HG03025 (cell line): ENCODE data around the gene TNRC6A.
"Not testable (repeated sequence)": the region's sequence is repeated elsewhere in the genome, so short reads cannot be mapped to it uniquely, and the experiment has no call there.

Source experiments
- ATAC-seq: cut with Tn5 transposase; IDR thresholded peaks from one replicate; pipeline ENCODE4 v1.9.1; 2021; ENCODE audit warnings: mild to moderate bottlenecking, moderate library complexity; ENCODE audit not compliant: unreplicated experiment, low FRiP score

The TNRC6A gene

DNA sequence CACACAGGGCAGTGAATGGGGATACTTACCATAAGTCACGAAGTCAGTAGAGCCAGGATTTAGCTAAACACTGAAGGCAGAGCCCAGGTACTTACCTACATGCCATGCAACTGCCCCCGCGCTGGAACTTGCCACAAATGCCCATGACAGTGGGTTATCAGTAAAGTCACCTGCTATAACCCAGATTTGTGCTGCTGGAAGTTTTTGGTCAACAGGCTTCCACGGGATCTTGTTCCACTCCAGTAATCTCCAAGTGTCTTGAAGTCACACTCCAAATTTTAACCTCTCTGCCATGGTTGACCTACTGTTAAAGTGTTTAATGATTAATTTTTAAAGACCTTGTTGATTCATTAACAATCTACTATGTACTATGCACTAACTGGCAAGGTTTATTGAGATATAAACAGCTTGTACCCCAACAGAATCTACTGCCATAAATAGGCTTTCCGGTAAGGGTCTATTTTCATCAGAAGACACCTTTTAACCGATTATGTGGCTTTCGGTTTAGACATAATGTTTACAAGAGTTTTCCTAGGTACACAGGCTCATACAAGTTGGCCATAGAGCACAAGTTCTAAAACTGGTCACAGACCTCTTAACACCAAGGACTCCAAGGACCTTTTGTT lies 110.0 kb downstream of the TNRC6A start:
- no peak for ATAC-seq

DNA sequence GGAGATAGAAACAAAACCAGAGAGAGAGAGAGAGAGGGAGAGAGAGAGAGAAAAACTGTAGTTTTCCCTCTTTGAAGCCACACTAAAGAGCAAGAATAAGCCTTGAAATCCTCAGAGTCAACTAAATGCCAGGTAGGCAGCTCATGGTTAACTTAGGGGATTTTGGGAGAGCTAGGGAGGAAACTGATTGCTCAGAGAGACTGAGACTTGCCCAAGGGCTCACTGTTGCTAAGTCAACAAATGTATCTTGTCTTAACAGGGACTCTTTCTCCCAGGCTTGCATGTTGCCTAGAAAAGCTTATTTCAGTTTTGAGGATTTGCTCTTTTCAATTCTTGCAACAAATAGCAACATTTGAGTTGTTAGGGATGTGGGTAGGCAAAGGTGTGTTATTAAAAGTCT lies 111.8 kb downstream of the TNRC6A start:
- ATAC-seq = no peak

DNA sequence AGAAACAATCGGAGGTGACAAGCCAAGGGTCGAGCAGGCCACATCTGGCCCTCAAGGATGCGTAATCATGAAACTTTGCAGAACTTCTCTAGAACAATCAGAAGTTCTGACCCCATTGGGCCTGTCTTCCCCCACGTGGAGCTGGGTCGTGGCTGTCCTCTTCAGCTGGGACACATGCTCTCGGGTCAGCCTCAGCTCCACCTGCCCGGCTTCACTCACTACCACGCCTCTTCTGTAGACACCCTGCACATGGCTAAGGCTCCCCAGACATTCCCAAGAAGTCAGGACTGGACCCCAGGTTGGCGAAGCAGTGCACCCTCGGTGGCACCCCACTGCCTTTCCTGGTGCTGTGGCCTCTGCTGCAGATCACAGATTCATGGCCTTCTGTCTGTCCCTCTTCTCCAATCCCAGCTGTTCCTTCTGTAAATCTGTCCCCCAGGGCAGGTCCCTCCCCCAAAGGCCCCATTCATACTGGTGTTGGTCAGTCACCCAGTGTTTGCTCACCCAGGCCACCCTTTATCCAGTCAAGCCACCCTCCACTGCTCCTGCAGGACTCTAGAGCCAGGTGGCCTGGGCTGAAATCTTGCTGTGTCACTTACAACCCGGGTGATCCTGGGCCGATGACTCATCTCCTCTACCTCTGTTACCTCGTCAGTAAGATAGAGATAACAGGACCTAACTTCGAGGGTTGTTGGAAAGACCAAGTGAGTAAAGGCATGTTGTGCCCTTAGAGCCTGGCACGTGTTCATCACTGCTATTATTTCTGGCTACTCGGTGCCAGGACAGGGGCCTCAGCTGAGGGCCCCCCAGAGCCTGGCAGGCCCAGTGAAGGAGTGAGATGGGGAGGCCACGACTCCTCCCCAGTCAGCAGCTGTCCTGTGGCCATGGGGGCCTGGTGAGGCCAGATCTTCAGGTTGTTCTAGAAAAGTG lies 114.9 kb downstream of the TNRC6A start:
- no peak for ATAC-seq

DNA sequence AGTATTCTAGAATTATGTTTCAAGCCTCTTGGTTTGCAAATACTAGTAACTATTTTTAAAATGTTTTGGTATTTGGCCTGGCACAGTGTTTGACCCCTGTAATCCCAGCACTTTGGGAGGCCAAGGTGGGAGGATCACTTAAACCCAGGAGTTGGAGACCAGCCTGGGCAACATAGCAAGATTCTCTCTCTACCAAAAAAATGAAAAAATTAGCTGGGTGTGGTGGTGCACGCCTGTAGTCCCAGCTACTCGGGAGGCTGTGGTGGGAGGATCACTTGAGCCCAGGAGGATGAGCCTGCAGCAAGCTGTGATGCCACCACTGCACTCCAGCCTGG lies 115.5 kb downstream of the TNRC6A start:
- ATAC-seq = not testable (repeated sequence)

DNA sequence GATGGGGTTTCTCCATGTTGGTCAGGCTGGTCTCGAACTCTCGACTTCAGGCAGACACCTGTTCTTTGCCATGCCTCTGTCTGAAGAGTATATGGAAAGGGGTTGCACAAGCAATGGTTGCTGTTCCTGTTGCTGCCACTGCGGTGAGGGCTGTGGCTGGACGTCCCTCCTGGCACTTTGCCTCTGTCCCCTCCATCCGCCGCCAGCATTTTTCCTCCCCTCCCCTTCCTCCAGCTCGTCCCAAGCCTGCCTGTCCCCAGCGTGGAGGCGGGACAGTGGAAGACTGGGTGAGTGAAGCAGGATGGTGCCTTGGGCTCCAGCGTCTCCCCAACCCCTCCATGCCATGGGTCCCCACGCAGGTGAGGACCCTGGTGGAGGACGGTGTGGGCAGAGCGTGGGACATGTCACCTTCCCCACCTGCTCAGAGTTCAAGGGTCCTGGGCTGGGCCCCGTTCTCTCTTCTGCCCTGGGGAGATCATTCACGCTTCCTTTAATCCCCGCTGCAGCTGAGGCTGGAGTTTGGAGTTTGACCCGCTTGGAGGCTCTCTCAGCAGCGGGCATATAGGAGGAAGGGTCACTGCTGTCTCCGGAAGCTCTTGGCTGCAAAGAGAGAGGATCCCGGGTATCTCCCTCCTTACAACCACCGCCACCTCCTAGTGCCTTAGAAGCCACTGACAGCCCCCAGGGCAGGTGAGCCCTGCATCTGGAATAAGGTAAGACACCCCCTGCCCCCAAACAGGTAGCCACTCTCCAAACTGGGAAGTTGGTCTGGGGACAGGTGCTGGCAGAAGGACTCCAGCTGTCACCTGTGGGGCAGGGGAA lies 116.5 kb downstream of the TNRC6A start, which contains the start of gene SLC5A11:
Gene SLC5A11, plus strand, starts transcription at position 238 of the 822 bp plus-strand sequence. CDS start 12,681 bp downstream, outside the sequence.
- no peak for ATAC-seq

DNA sequence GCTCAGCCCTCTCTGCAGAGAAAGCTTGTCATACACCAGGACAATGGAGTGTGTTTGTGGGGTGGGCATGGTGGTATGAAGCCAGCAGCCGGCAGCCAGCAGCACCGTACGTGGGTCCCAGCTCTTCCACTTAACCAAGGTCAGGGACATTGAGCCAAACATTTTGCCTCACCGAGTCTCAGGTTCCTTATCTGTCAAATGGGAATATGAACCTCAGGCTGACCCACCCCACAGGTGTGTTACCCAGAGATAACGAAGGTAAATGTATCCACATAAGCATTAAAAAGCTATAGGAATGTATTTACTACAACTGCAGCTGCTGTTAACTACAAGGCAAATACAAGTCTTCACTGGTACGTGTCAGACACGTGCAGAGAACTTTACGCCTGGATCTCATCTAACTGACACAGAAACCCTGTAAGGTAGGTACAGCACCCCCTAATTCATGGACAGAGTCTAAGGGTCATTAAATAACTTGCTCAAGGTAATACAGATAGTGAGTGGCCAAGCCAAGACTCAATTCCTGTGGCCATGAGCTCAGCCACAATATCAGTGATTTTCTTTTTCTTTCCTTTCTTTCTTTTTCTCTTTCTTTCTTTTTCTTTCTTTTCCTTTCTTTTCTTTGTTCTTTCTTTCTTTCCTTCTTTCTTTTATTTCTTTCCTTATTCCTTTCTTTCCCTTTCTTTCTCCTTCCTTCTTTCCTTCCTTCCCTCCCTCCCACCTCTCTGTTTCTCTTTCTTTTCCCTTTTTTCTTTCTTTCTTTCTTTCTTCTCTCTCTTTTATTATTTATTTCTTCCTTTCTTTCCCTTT lies 117.3 kb downstream of the TNRC6A start:
- ATAC-seq = no peak

DNA sequence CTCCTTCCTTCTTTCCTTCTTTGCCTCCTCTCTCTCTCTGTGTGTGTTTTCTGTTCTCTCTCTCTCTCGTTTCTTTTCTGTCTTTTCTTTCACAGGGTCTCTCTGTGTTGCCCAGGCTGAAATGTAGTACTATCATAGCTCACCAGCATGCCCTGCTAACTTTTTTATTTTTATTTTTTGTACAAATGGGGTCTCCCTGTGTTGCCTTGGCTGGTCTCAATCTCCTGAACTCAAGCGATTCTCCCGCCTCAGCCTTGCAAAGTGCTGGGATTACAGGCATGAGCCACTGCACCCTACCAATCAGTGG lies 117.9 kb downstream of the TNRC6A start:
- ATAC-seq = no peak

DNA sequence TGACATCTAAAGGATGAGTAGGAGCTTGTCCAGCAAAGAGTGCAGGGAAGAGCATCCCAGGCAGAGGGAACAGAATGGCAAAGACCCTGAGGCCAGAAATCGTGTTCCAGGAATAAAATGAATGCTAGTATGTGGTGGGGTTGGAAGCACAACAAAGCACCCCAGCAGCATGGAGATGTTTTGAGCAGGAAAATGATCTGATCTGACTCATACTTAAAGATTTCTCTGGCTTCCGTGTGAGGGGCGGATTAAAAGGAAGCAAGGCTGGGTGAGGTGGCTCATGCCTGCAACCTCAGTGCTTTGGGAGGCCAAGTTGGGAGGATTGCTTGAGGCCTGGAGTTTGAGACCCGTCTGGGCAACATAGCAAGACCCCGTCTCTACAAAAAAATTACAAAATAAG lies 118.6 kb downstream of the TNRC6A start:
- ATAC-seq = no peak

DNA sequence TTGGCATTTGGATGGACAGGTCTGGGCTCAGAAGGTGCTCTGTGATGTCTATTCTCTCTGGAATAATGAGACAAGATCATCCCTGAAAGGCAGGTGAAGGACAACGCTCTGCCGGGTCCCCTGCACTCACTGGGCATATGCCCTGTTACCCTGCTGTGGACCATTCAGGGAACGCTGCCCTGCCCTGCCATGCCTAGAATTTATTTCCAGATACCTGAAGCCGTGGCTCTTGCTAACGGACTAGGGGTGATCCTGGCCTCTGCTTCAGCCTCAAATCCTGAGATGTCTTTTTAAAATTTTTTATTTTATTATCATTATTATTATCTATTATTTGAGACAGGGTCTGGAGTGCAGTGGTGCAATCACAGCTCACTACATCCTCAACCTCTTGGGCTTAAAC lies 120.2 kb downstream of the TNRC6A start:
- no peak for ATAC-seq

DNA sequence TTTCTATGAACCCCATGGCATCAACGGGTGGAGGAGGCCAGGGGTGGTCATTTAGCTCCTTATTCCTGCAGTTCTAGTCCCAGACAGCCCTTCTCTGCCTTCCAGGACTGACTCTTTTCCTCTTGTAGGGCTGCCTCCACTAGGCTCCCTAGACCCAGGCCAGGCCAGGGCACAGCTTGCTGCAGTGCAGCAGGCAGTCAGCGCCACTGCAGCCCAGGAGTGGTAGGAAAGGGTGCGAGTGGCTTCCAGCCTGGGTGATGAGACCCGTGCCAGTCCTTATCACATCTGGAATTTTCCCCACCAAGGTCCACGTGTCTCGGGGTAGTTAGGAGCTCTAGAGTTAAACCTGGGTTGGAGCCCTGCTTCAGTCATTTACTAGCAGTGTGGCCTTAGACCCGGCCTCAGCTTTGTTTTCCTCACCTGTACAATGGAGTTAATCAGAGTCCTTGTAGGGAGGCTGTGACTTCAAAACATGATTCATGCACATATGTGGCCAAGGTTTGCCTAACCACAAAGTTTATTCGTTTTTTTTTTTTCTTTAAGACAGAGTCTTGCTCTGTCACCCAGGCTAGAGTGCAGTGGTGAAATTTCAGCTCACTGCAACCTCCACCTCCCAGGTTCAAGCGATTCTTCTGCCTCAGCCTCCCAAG lies 121.0 kb downstream of the TNRC6A start:
- no peak for ATAC-seq

DNA sequence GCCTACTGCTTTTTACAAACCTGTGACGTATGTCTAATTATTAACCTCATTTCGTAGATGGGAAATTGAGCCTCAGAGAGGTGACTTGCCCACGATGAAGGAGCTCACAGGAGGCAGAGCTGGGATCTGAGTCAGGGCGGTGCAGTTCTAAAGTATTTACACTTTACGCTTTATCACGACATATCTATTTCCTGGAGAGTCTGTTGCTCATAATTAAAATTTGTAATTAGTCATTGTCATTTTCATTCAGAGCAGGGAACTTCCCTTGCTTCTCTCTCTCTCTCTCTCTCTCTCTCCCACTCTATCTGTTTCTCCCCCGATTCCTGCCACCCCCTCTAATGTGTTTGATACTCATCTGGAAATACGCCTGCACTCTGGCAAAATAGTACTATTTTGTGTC lies 122.2 kb downstream of the TNRC6A start:
- ATAC-seq = no peak

DNA sequence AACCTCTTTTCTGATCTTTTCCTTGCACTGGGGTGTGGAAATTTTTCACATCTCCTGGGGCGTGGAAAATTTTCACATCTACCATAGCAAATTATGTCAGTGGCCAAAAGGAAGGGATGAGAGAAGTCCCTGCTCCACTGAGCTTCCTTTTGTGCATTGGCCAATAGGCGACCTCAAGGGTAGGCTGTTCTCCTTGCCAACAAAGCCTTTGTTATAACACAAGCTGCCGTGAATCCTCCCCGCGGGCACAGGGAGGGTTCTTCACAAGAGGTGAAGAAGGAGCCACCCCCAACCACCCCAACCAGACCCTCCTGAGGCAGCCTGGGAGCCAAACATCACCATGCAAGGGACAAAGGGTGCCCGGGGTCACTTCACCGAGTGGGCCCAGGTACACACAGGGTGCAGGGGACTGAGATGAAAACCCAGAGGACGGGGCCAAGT lies 122.8 kb downstream of the TNRC6A start:
- ATAC-seq = no peak

DNA sequence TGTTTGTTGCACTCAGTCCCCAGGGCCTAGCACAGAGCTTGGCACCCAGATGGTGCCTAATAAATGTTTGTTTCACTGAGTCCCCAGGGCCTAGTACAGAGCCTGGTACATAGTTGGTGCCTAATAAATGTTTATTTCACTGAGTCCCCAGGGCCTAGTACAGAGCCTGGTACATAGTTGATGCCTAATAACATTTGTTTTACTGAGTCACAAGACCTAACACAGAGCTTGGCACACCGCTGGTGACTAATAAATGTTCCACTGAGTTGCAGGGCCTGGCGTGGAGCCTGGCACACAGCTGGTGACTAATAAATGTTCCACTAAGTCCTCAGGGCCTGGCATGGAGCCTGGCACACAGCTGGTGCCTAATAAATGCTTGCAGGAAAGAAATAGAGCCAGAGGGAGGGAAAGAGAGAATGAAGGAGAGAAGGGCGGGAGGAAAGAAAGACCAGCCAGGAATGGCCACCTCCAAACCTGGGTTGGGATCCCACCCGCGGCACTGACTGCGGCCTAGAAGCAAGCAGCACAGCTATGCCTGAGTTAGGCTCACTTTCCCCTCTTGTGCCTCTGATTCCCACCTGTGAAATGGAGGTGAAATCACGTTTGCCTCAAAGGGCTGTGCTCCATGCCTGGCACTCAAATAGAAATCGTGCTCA lies 123.8 kb downstream of the TNRC6A start:
- ATAC-seq = no peak

DNA sequence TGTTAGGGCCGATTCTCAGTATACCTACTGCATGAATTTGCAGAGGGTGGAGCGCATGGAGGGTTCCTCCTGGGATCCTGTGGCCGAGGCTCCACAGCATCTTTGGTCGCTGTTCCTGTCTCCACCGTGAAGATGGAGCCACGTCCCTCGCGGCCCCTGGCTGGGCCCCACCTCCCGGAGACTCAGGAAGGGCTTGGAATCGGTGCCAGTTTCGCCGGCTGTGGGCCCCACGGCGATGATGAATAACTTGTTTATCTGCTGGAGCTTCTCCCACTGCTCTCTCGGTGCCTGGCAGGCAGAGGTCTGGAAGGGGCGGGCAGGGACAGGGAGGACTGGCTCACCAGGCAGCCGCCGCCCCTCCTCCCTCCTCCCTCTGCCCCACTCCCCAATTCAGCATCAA lies 124.4 kb downstream of the TNRC6A start:
- ATAC-seq = no peak

DNA sequence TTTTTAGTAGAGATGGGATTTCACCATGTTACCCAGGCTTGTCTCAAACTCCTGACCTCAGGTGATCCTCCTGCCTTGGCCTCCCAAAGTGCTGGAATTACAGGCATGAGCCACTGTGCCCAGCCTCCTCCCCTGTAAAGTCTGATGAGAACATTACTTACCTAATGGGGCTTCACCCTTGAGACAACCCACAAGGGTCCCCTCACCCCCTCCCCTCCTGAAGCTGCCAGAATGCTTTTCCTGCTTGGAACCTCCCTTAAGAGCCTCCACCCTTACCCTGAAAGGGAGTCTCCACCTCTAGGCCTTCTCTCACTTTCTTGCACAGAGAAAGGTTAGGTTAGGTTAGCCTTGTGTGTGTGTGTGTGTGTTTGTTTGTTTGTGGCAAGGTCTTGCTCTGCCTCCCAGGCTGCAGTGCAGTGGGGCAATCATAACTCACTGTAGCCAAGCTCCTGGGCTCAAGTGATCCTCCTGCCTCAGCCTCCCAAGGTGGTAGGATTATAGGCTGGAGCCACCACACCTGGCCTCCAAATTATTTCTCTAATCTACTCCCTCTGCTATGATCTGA lies 125.2 kb downstream of the TNRC6A start:
- ATAC-seq = no peak

DNA sequence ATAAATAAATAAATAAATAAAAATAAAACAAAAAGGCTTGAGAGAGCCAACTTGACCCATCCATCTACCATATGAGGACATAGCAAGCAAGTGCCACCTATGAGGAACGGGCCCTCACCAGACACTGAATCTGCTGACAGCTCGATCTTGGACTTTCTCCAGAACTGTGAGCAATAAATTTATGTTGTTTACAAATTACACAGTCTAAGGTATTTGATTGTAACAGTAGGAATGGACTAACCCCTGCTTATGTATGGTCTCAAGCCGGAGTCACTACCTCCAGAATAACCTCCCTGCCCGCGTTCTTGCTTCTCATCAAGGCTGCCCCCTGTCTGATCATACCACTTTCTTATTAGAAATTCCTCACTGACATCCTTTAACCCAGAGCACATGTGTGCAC lies 126.2 kb downstream of the TNRC6A start:
- ATAC-seq = no peak

DNA sequence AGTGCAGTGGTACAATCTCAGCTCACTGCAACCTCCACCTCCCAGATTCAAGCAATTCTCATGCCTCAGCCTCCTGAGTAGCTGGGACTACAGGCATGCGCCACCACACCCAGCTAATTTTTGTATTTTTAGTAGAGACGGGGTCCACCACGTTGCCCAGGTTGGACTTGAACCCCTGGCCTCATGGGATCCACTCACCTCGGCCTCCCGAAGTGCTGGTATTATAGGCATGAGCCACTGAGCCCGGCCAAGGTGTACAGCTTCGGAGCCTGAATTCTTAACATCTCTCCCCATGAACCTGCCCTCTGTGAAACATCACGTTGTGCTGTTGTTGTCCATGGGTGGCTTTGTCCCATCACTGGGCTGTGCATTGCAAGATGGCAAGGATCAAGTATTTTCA lies 127.4 kb downstream of the TNRC6A start:
- not testable (repeated sequence) for ATAC-seq

DNA sequence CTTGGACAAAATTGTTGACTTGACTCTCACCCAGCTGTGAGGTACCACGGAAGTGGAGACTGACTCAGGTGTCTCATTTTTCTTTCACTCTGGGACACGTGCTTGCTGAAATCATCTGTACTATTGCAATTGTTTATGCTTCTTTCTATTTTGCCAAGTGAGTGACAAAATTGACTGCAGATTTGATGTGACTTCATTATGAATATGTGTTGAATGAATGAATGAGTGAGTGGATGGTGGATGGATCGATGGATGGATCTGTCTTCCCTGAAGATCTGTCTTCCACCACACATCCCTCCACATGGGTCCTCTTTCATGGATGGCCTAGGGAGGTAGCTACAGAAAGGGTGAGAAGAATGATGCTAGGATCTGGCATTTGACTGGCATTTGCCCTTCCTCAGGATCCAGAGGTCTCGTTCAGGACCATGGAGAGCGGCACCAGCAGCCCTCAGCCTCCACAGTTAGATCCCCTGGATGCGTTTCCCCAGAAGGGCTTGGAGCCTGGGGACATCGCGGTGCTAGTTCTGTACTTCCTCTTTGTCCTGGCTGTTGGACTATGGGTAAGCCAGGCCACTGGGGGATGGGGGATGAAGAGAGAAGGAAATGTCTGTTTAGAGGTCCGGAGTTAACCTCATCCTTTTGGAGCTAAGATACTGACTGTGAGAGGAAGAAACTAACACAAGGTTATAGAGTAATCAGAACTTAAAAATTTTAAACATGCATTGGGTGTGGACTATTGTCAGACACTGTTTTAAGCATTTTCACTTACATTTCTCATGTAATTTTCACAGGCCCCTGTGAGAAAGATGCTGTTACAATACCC lies 129.0 kb downstream of the TNRC6A start:
- no peak for ATAC-seq
